Skeletal muscle cell (primary cell): ENCODE results near the gene CTRL.

Source experiments
- DNase-seq: peaks from one replicate; pipeline ENCODE4 v3.0.0-alpha.2; 2010; ENCODE audit warnings: low read depth
- H3K4me3 ChIP-seq: 2 replicates; pipeline ENCODE4 v1.5.1; 2011; ENCODE audit warnings: low read depth, mild to moderate bottlenecking, control low read depth, low read length, moderate library complexity

CTRL gene

GRCh38 chr16:67907397-67908180, 24.1 kb downstream of the CTRL start:
- no peak for DNase-seq
- no peak overlapping the region for H3K4me3 ChIP-seq

- no peak for DNase-seq
- no peak overlapping the region for H3K4me3 ChIP-seq
Measured at GRCh38 chr16:67902831-67903230, 28.8 kb downstream of the CTRL start.

GRCh38 chr16:67901734-67902133, 29.9 kb downstream of the CTRL start:
- DNase-seq = no peak

GRCh38 chr16:67897231-67897630, 34.4 kb downstream of the CTRL start:
- DNase-seq = no peak
- no peak overlapping the region for H3K4me3 ChIP-seq

More at GRCh38 chr16:67901734-67902133, 29.9 kb downstream of the CTRL start:
- H3K4me3 ChIP-seq = no peak overlapping the region

- peak overlapping the region; percentile 98 for H3K4me3 ChIP-seq
- DNase-seq = no peak
Measured at GRCh38 chr16:67893743-67894399, 37.8 kb downstream of the CTRL start.

- peak; percentile 76 for DNase-seq
- peak within 1 kb of the TSS; percentile 98 for H3K4me3 ChIP-seq
Measured at GRCh38 chr16:67892899-67893742, 38.5 kb downstream of the CTRL start, which contains the start of gene PSKH1. Gene PSKH1 (plus strand): TSS chr16:67893254. CDS start chr16:67908750, 15,496 bp downstream.

- peak overlapping the region; percentile 46 for H3K4me3 ChIP-seq
Measured at GRCh38 chr16:67892375-67892774, 39.3 kb downstream of the CTRL start.

GRCh38 chr16:67888331-67888730, 43.3 kb downstream of the CTRL start:
- no peak for DNase-seq
- H3K4me3 ChIP-seq = no peak overlapping the region

More at GRCh38 chr16:67892375-67892774, 39.3 kb downstream of the CTRL start:
- no peak for DNase-seq

- no peak overlapping the region for H3K4me3 ChIP-seq
- no peak for DNase-seq
Measured at GRCh38 chr16:67886387-67886786, 45.3 kb downstream of the CTRL start.

- DNase-seq = no peak
- H3K4me3 ChIP-seq = no peak overlapping the region
Measured at GRCh38 chr16:67885976-67886375, 45.7 kb downstream of the CTRL start.

- DNase-seq = no peak
- no peak overlapping the region for H3K4me3 ChIP-seq
Measured at GRCh38 chr16:67885545-67885944, 46.1 kb downstream of the CTRL start.

GRCh38 chr16:67884684-67885083, 47.0 kb downstream of the CTRL start, which contains the start of gene NRN1L:
Gene NRN1L (plus strand): TSS chr16:67884885. CDS start chr16:67884904, 19 bp downstream.
- peak; percentile 66 for DNase-seq
- no peak within 1 kb of the TSS for H3K4me3 ChIP-seq

GRCh38 chr16:67883872-67884261, 47.8 kb downstream of the CTRL start:
- no peak for DNase-seq
- H3K4me3 ChIP-seq = no peak overlapping the region

GRCh38 chr16:67883146-67883871, 48.4 kb downstream of the CTRL start:
- DNase-seq = no peak
- no peak overlapping the region for H3K4me3 ChIP-seq

GRCh38 chr16:67882374-67883145, 49.1 kb downstream of the CTRL start:
- H3K4me3 ChIP-seq = no peak overlapping the region
- DNase-seq = peak; percentile 47

GRCh38 chr16:67881621-67882161, 50.0 kb downstream of the CTRL start:
- no peak overlapping the region for H3K4me3 ChIP-seq
- no peak for DNase-seq

- no peak for DNase-seq
Measured at GRCh38 chr16:67880584-67880983, 51.1 kb downstream of the CTRL start.

GRCh38 chr16:67879936-67880335, 51.7 kb downstream of the CTRL start:
- no peak overlapping the region for H3K4me3 ChIP-seq
- no peak for DNase-seq

More at GRCh38 chr16:67880584-67880983, 51.1 kb downstream of the CTRL start:
- H3K4me3 ChIP-seq = no peak overlapping the region
